NCI-H2227 treated with DMSO at 0.1 percent for 48 hours (cell line): ENCODE data around the gene MACF1.
"Not testable (repeated sequence)": the region's sequence is repeated elsewhere in the genome, so short reads cannot be mapped to it uniquely, and the experiment has no call there.

ENCODE experiments used
- DNase-seq: peaks from one replicate; lab custom pipeline; 2025; lab: John Stamatoyannopoulos, UW

MACF1 gene

GRCh38 chr1:39425151-39425550 is 220.7 kb downstream of the MACF1 start:
- no peak for DNase-seq

GRCh38 chr1:39425634-39426033 is 221.1 kb downstream of the MACF1 start:
- no peak for DNase-seq

GRCh38 chr1:39426346-39426745 is 221.9 kb downstream of the MACF1 start:
- DNase-seq: no peak

- DNase-seq: no peak
These were observed 222.9 kb downstream of the MACF1 start for GRCh38 chr1:39427374-39427773.

GRCh38 chr1:39427912-39428311 is 223.4 kb downstream of the MACF1 start:
- DNase-seq: no peak

GRCh38 chr1:39431927-39432326 is 227.4 kb downstream of the MACF1 start:
- no peak for DNase-seq

- DNase-seq: no peak
These were observed 230.4 kb downstream of the MACF1 start for GRCh38 chr1:39434797-39435395.

GRCh38 chr1:39435597-39435996 is 231.1 kb downstream of the MACF1 start:
- no peak for DNase-seq

GRCh38 chr1:39436842-39437241 is 232.3 kb downstream of the MACF1 start:
- DNase-seq: no peak

- no peak for DNase-seq
These were observed 233.5 kb downstream of the MACF1 start for GRCh38 chr1:39438042-39438441.

- no peak for DNase-seq
These were observed 236.4 kb downstream of the MACF1 start for GRCh38 chr1:39440856-39441255.

GRCh38 chr1:39441797-39442196 is 237.3 kb downstream of the MACF1 start:
- no peak for DNase-seq

GRCh38 chr1:39445573-39445972 is 241.1 kb downstream of the MACF1 start:
- DNase-seq: no peak

GRCh38 chr1:39446986-39447567 is 242.6 kb downstream of the MACF1 start:
- no peak for DNase-seq

GRCh38 chr1:39450041-39450440 is 245.5 kb downstream of the MACF1 start:
- DNase-seq: not testable (repeated sequence)

GRCh38 chr1:39450956-39451606 is 246.6 kb downstream of the MACF1 start:
- DNase-seq: no peak

GRCh38 chr1:39452081-39452480 is 247.6 kb downstream of the MACF1 start:
- DNase-seq: no peak

GRCh38 chr1:39452540-39452939 is 248.0 kb downstream of the MACF1 start:
- DNase-seq: no peak

- DNase-seq: no peak
These were observed 249.1 kb downstream of the MACF1 start for GRCh38 chr1:39453603-39454002.

GRCh38 chr1:39458991-39459390 is 254.5 kb downstream of the MACF1 start:
- no peak for DNase-seq

GRCh38 chr1:39462074-39462473 is 257.6 kb downstream of the MACF1 start:
- DNase-seq: no peak

- no peak for DNase-seq
These were observed 262.1 kb downstream of the MACF1 start for GRCh38 chr1:39466413-39467107.

- not testable (repeated sequence) for DNase-seq
These were observed 262.7 kb downstream of the MACF1 start for GRCh38 chr1:39467108-39467720.
